SU-DHL-6 (cell line): ENCODE measurements around the gene CTTN.

Source experiments
- H2AFZ ChIP-seq: fragments of 200-600 bp; sonication (generic); 2 replicates; pipeline ENCODE4 v1.6.1; 2014; ENCODE audit warnings: low read depth, mild to moderate bottlenecking, moderate library complexity, mixed read lengths, antibody characterized with exemption, low read length; ENCODE audit not compliant: severe bottlenecking
- H3F3A ChIP-seq: fragments of 200-600 bp; shearing (Covaris generic); 2 replicates; pipeline ENCODE4 v1.6.0; 2016; ENCODE audit warnings: antibody characterized with exemption, mild to moderate bottlenecking; ENCODE audit not compliant: insufficient read depth
- H3K27ac ChIP-seq: fragments of 200-600 bp; sonication (generic); 2 replicates; pipeline ENCODE4 v1.5.1; 2016; ENCODE audit warnings: low read depth, mild to moderate bottlenecking, low read length, moderate library complexity, mixed read lengths
- H3K27me3 ChIP-seq: fragments of 200-600 bp; sonication (generic), shearing (Covaris generic); 2 replicates; pipeline ENCODE4 v1.6.0; 2014; ENCODE audit warnings: mild to moderate bottlenecking, low read length
- H3K36me3 ChIP-seq: fragments of 200-600 bp; sonication (generic); 2 replicates; pipeline ENCODE4 v1.6.1; 2014; ENCODE audit warnings: mild to moderate bottlenecking, low read length, mixed read lengths
- H3K4me2 ChIP-seq: fragments of 300-600, 200-600 bp; shearing (Covaris generic), sonication (generic); 2 replicates; pipeline ENCODE4 v1.6.0; 2014; ENCODE audit warnings: low read length, low read depth, mild to moderate bottlenecking; ENCODE audit not compliant: poor library complexity, severe bottlenecking
- H3K4me3 ChIP-seq: fragments of 200-600 bp; sonication (generic); 2 replicates; pipeline ENCODE4 v1.5.1; 2014; ENCODE audit warnings: antibody characterized with exemption, low read length, mild to moderate bottlenecking, mixed read lengths; ENCODE audit not compliant: insufficient read depth, poor library complexity, severe bottlenecking
- H3K79me2 ChIP-seq: fragments of 200-600 bp; sonication (generic); 2 replicates; pipeline ENCODE4 v1.6.1; 2014; ENCODE audit warnings: mild to moderate bottlenecking, low read length, moderate library complexity; ENCODE audit not compliant: insufficient read depth
- H3K9ac ChIP-seq: fragments of 200-600 bp; sonication (generic); 2 replicates; pipeline ENCODE4 v1.7.0; 2014; ENCODE audit warnings: mild to moderate bottlenecking, low read length
- H3K9me2 ChIP-seq: fragments of 200-600 bp; sonication (generic); replicated peaks from 2 replicates; pipeline ENCODE4 v1.6.1; 2014; ENCODE audit warnings: low read length; ENCODE audit not compliant: insufficient read depth
- H3K9me3 ChIP-seq: fragments of 200-600 bp; sonication (generic); 2 replicates; pipeline ENCODE4 v1.6.1; 2014; ENCODE audit warnings: low read length, mixed read lengths; ENCODE audit not compliant: insufficient read depth
- H4K20me1 ChIP-seq: fragments of 200-600 bp; sonication (generic); 2 replicates; pipeline ENCODE4 v1.6.1; 2014; ENCODE audit warnings: low read depth, mild to moderate bottlenecking, antibody characterized with exemption, low read length, moderate library complexity, mixed read lengths
- EZH2phosphoT487 ChIP-seq: fragments of 200-600 bp; sonication (generic), shearing (Covaris generic); conservative IDR thresholded peaks from 2 replicates; pipeline ENCODE4 v1.6.1; 2018; ENCODE audit warnings: mild to moderate bottlenecking, antibody characterized with exemption, low read length, moderate library complexity, mixed read lengths
- TF ChIP-seq, protein P1 (sequence below): fragments of 200-600 bp; sonication (generic); IDR thresholded peaks from one replicate; pipeline ENCODE4 v1.5.1; 2017; ENCODE audit warnings: antibody characterized with exemption, mild to moderate bottlenecking, low read length, moderate library complexity; ENCODE audit not compliant: insufficient read depth, poor library complexity, severe bottlenecking

CTTN gene

DNA sequence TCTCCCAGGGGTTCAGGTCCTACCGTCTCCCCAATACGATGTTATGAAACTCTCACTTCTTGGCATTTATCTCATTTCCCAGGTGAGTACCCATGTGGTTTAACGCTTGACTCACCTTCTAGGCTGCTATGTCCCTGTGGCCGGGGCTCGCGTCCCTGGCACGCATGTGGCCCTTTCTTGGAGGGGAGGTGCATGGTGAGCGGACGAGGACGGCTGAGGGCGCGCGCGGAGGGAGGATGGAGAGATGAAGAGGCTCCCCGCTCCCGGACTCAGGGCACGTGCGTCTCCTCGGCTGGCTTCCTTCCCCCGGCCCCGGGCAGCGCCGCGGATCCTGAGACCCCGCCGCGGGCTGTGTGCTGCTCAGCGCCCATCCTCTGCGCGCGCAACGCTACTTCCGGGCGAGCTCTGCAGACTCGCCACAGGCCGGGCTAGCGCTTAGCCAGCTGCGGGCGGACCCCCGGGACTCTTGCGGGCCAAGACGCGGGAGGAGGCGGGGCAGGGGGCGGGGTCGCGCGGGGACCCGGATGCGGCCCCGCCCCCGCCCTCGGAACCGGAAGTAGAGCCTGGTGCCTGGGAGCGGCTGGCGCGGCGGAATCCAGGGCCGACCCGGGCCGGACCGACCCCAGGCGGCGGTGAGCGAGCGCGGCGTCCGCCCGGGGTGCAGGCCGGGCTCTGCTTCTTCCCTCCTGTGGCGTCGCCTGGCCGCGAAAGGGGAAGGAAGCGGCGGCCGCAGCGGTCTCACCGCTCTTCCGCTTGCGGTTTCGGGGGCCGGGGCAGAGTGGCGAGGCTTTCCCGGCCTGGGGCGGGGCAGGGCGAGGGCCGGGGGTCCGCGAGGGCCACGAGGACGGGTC is at the start of gene CTTN:
TSS of gene CTTN (plus strand) at position 547 of the 851 bp plus-strand sequence. CDS start 8,769 bp downstream, outside the sequence.
- H3K79me2 ChIP-seq, result peaks cover 31% of the 10 kb centered on the region

DNA sequence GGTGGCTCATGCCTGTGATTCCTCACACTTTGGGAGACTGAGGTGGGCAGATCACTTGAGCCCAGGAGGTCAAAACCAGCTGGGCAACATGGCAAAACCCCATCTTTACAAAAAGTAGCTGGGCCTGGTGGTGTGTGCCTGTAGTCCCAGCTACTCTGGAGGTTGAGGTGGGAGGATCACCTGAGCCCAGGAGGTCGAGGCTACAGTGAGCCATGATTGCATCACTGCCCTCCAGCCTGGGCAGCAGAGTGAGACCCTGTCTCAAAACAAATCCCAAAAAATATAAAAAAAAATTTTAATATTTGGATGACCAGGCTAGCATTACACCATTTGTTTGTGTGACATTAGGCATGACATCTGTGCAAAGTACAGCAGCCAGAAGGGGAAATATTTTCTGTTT is 49.7 kb upstream of the CTTN start:
- Histone ChIP-seq H4K20me1 (no peaks in the 10 kb centered on the region), H3K9me3 (no peaks in the 10 kb centered on the region), H3K27me3 (no peaks in the 10 kb centered on the region), H3K79me2 (no peaks in the 10 kb centered on the region), H3K4me3 (no peak overlapping the region), H3K27ac (no peak overlapping the region), H2AFZ (no peak overlapping the region), H3K4me2 (no peak overlapping the region), H3K36me3 (peaks cover 5% of the 10 kb centered on the region; the same call in 1 of the 2 replicates), H3K9ac (no peak overlapping the region), H3K9me2 (no peaks in the 10 kb centered on the region), H3F3A (no peaks in the 10 kb centered on the region)
- TF ChIP-seq, protein P1, sequence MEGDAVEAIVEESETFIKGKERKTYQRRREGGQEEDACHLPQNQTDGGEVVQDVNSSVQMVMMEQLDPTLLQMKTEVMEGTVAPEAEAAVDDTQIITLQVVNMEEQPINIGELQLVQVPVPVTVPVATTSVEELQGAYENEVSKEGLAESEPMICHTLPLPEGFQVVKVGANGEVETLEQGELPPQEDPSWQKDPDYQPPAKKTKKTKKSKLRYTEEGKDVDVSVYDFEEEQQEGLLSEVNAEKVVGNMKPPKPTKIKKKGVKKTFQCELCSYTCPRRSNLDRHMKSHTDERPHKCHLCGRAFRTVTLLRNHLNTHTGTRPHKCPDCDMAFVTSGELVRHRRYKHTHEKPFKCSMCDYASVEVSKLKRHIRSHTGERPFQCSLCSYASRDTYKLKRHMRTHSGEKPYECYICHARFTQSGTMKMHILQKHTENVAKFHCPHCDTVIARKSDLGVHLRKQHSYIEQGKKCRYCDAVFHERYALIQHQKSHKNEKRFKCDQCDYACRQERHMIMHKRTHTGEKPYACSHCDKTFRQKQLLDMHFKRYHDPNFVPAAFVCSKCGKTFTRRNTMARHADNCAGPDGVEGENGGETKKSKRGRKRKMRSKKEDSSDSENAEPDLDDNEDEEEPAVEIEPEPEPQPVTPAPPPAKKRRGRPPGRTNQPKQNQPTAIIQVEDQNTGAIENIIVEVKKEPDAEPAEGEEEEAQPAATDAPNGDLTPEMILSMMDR, result no peak
- TF ChIP-seq EZH2phosphoT487, result no peak

More for the DNA sequence above, at the start of gene CTTN:
- Histone ChIP-seq H3K4me2 (peak within 1 kb of the TSS; percentile 63), H3K4me3 (peak within 1 kb of the TSS; percentile 55), H3F3A (peaks cover 24% of the 10 kb centered on the region), H3K9me3 (no peaks in the 10 kb centered on the region; the same call in 1 of the 2 replicates), H2AFZ (peak within 1 kb of the TSS; percentile 29), H3K9me2 (no peaks in the 10 kb centered on the region), H3K27me3 (no peaks in the 10 kb centered on the region), H3K9ac (peak within 1 kb of the TSS; percentile 70), H3K27ac (peak within 1 kb of the TSS; percentile 77), H4K20me1 (no peaks in the 10 kb centered on the region), H3K36me3 (peaks cover 4% of the 10 kb centered on the region; the same call in 1 of the 2 replicates)
- TF ChIP-seq EZH2phosphoT487, result 0 out of 2 replicates have a peak, but pooled peaks have one; percentile 60
- TF ChIP-seq, protein P1, result no peak

DNA sequence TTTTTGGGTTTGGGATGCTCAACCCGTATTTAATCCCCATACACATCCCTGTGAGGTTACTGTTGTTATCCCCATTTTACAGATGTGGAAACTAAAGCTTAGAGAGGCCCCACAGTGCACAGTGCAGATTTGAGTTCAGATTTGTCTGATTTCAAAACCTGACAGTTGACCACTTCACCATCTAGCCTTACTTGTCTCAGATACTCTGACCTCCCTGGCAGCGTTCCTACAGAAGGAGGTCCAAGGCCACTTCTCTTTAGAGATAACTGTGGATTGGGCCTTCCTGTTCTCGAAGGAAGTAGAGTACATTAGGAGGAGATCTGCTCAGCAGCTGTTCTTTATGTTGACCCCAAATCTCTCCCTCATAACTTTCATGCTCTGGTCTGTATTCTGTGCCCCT is 46.7 kb upstream of the CTTN start:
- Histone ChIP-seq H3K9me2 (no peaks in the 10 kb centered on the region), H3K4me2 (no peak overlapping the region), H3K9ac (no peak overlapping the region), H3K4me3 (no peak overlapping the region), H3K27ac (no peak overlapping the region), H3K27me3 (no peaks in the 10 kb centered on the region), H3K9me3 (no peaks in the 10 kb centered on the region), H2AFZ (no peak overlapping the region), H3K79me2 (no peaks in the 10 kb centered on the region), H3K36me3 (peaks cover 9% of the 10 kb centered on the region; the same call in 1 of the 2 replicates), H3F3A (no peaks in the 10 kb centered on the region), H4K20me1 (no peaks in the 10 kb centered on the region)
- TF ChIP-seq EZH2phosphoT487, result no peak
- TF ChIP-seq, protein P1, result no peak
